ENCODE measurements around the gene SELENOO.
"Not testable (repeated sequence)": the region's sequence is repeated elsewhere in the genome, so short reads cannot be mapped to it uniquely, and the experiment has no call there.

Gene SELENOO, protein sequence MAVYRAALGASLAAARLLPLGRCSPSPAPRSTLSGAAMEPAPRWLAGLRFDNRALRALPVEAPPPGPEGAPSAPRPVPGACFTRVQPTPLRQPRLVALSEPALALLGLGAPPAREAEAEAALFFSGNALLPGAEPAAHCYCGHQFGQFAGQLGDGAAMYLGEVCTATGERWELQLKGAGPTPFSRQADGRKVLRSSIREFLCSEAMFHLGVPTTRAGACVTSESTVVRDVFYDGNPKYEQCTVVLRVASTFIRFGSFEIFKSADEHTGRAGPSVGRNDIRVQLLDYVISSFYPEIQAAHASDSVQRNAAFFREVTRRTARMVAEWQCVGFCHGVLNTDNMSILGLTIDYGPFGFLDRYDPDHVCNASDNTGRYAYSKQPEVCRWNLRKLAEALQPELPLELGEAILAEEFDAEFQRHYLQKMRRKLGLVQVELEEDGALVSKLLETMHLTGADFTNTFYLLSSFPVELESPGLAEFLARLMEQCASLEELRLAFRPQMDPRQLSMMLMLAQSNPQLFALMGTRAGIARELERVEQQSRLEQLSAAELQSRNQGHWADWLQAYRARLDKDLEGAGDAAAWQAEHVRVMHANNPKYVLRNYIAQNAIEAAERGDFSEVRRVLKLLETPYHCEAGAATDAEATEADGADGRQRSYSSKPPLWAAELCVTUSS

DNA sequence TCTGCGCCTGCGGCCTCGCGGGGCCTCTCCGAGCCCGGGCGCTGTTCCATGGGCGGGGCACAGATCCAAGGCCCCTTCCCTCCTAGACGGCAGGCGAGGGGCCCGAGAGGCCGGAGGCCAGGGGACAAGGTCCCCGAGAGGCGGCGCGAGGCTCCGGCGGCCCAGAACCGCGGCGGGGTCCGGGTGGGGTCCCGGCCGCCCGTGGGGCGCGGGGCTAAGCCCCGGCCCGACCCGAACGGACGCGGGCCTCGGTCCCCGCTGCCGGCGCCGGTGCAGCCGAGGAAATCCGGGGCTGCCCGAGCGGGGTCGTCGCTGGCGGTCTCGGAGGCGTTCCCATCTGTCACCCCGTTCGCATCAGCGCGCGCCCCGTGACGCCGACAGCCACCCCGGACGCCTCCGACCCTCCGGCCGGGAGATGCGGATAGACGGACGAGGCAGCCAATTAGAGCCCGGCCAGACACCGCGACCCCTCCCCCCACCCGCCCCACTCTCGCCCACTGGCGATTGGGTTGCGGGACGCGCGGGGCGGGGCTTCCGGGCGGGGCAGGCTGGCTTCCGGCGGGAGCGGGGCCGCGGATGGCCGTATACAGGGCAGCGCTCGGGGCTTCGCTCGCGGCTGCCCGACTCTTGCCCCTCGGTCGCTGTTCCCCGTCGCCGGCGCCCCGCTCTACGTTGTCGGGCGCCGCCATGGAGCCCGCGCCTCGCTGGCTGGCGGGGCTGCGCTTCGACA, at the start of gene SELENOO:
TSS of gene SELENOO (plus strand) at position 551 of the 730 bp plus-strand sequence. CDS start at position 577, 26 bp downstream.
- DNase-seq (ENCODE audit: low read depth) = peak; percentile 88

DNA sequence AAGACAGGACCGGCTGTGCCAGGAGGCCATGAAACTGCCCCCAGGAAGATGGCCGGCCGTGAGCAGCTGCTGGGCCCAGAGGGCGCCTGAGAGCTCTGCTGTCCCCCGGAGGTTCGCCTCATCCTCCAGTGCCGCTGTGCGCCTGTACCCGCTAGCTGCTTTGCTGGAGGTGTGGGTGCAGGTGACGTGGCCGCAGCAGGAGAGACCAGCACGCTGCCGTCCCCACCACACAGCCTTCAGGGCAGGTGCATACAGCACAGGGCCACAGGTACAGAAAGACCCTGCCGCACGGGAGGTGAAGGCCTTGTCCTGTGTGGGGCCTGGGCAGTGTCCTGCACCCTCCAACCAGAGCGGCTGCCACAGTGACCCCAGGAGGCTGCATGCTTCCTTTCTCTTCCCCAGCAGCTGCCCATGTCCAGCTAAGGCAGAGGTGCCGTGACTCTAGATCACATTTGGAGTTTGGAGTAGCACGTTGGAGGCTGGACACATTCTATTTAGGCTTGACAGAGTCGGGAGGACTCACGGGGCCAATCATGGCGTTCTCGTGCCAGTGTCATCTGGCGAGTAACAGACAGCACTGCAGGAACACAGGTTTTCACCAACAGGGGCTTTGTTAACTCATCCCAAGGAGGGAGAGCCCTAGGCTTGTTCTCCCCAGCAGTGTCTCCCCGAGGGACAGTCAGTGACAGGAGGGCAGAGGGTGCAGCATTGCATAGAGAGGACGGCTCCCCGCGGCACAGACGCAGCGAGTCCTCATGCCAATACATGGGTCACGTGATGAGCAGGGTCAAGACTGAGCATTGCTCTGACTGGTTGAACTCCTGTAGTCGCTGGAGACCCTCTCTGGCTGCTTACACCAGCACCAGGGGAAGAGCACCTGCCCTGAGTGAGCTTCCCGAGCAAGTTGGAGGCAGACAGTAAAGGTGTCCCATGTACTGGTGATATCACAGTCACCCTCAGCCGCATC, 49.0 kb upstream of the SELENOO start:
- DNase-seq (ENCODE audit: low read depth) = no peak

DNA sequence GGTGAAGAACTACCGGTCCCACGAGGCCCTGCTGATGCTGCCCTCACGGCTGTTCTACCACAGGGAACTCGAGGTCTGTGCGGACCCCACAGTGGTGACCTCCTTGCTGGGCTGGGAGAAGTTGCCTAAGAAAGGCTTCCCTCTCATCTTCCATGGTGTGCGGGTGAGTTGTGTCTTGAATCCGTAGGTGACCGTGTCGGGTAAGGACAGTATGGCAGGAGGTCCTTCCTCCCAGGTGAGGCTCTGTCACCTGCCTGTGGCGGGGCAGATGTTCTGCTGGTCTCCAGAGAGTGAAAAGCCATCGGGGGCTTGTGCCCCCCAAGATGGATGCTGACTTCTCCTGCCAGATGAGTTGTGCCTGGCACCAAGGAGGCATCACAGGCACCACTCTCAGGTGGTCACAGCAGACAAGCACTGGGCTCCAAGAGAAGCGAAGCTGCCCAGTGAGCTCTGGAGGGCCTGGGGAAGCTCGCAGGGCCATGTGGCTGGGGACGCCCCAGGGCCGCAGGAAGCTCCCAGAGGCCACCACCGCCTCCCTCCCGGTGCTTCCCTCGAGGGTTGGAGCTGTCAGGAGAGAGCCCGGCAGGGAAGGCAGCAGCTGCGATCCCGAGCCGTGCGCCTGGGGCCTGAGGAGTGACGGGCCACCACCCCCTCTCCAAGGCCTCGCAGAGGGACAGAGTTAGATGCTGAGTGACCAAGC, 47.6 kb upstream of the SELENOO start:
- no peak for DNase-seq (ENCODE audit: low read depth)

DNA sequence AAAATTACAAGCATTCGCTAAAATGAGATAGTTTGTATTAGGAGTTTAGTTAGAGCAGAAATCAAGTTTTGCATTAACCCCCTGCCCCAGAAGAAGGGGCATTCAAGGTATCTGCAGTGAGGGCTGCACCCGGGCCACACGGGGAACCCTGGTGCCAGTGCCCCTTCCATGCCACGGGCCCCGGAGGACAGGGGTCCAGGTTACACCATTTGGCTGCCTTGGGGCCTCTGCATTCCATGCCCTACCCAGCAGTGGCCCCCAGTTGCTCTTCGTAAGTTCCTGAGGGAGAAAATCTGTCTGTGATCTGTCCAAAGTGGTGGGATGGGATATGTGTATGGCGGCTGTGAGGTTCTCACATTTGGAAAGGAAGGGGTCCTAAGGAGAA, 47.1 kb upstream of the SELENOO start:
- no peak for DNase-seq (ENCODE audit: low read depth)

DNA sequence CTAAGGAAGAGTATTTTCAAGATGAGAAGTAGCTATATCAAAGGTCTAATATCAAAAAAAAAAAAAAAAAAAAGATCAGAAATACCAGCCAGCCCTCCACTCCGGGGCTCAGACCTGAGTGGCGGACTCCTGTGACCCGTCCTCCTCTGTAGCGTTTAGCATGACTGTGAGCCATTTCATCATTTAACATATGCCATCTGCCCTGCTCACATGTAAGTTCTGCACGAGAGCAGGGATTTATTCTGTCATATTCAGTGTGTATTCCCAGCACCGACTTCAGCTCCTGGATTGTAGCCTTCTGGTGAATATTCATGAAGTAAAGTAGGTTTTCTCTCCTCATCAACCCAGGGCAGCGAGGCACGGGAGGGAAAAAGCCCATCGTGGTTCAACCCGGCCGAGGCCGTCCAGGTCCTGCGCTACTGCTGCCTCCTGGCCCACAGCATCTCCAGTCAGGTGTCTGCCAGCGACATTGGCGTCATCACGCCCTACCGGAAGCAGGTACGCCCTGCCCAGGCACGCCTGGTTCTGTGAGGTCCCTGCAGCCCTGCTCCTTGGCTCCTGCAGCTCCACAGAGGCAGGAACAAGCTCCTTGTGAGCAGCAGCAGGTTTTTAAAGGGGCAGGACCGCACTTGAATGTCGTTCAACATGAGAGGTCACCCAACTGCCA, 43.0 kb upstream of the SELENOO start:
- no peak for DNase-seq (ENCODE audit: low read depth)

DNA sequence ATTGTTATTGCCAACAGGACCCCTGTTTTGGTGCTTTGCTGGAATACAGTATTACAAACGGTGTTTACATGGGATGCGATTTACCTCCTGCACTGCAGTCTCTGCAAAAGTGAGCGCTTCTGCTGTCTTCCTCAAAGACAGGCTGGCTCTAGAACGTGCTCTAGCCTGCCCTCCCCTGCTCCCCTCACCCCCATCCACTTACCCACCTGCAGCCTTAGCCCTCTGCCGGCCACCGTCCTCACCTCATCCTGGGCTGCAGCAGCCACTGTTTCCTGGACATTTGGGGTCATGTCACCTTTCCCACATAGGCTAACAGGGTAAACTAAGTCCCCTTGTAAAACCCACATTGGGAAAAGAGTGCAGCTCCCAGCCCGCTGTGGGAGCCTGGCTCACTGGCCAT, 39.9 kb upstream of the SELENOO start:
- no peak for DNase-seq (ENCODE audit: low read depth)

DNA sequence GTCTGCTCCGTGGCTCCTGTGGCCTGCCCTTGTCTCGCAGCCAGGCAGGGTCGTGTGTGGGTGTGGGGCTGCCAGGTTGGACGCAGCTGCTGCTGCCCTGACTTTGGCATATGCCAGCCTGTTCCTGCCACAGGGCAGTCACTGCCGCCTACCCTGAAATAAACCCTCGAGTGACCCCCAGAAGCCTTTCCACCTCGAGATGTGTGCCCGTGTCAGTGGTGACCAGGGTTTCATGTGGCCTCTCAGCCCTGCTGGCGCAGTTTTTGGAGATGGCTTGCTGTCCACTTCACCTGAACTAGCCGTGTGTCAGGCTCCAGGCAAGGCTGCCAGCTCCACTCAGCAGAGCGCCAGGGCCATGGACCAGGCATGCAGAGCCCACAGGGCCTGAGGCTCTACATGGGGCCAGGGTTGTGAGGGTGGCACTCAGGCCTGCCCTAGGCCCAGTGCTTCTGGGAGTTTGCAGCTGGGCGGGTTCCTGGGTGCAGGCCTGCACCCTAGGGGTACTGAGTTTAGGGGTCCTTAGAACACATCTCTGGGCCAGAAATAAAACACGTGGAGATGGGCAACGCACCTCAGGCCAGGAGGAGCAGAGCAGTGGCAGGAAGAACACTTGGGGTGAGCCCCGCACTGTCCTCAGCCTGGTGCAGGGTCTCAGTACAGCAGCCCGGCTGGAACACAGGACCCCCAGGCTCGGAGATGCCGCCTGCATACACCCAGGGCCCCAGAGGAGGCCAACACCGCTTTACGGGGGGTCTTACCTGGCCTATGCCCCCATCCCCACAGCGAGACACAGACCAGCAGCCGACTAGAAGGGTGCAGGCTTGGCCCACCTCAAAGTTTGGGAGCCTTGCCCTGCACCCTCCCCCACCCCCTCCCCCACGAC, 39.1 kb upstream of the SELENOO start:
- DNase-seq (ENCODE audit: low read depth) = no peak

DNA sequence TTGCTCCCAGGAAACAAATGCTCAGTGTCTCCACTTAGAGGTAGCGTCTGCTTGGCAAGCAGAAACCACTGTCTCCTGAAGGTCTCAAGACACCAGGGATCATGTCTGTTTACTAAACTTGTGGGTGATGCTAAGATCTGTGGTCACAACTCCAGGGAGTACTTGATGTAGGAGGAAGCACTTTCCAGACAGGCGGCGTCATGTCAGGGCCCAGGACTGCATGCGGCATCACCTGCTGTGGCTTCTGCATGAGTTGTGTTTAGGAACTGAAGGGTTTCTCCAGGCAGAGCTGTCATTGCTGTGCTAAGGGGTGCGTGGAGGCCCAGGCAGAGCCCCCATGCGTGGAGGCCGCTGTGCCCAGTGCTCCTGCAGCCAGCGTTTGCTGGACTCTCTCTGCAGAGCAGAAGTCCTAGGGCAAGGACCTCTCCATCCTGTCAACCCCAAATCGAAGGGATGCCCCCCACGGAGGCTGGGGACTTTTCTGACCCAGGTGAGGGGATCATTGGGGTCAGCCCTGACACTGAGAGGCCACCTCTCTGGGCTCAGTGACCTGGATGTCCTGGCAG, 38.3 kb upstream of the SELENOO start:
- no peak for DNase-seq (ENCODE audit: low read depth)

DNA sequence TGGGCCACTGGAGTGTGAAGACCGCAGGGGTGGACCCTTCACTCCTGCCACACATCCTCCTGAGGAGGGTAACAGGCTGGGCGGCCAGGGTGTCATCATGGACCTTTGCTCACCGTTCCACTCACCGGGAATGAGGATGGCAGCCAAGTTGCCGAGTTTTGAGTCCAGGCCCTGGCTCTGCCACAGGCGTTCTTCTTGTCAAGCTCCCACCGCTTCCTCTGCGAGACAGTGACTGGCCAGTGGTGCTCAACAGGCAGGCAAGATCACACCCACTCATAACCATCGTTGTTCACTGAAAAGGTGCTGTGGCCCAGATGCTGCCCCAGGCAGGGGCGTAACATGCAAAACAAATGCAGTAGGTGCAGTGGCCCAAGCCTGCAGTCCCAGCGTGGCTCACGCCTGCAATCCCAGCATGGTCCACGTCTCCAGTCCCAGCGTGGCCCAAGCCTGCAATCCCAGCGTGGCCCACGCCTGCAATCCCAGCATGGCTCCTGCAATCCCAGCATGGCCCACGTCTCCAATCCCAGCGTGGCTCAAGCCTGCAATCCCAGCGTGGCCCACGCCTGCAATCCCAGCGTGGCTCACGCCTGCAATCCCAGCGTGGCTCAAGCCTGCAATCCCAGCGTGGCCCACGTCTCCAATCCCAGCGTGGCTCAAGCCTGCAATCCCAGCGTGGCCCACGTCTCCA, 35.2 kb upstream of the SELENOO start:
- DNase-seq (ENCODE audit: low read depth) = no peak

DNA sequence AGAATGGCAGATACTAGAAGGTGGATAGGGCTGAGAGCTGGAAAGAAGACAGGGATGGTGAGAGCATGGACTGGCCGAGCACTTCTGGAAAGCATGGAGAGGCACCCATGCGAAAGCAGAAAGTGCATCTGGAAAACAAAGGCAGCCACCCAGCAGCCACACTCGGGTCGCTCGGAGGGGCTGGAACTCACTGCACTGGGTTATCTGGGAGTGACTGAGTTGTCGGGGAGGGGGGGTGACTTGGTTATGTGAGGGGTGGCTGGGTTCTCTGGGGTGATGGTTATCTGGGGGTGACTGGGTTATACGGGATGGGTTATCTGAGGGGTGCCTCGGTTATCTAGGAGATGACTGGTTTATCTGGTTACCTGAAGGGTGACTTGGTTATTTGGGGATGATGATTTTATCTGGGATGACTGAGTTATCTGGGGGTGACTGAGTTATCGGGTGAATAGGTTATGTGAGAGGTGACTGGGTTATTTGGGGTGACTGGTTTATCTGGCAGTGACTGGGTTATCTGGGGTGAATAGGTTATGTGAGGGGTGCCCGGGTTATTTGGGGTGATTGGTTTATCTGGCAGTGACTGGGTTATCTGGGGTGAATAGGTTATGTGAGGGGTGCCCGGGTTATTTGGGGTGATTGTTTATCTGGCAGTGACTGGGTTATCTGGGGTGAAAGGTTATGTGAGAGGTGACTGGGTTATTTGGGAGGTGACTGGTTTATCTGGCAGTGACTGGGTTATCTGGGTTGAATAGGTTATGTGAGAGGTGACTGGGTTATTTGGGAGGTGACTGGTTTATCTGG, 32.9 kb upstream of the SELENOO start:
- DNase-seq (ENCODE audit: low read depth) = no peak

DNA sequence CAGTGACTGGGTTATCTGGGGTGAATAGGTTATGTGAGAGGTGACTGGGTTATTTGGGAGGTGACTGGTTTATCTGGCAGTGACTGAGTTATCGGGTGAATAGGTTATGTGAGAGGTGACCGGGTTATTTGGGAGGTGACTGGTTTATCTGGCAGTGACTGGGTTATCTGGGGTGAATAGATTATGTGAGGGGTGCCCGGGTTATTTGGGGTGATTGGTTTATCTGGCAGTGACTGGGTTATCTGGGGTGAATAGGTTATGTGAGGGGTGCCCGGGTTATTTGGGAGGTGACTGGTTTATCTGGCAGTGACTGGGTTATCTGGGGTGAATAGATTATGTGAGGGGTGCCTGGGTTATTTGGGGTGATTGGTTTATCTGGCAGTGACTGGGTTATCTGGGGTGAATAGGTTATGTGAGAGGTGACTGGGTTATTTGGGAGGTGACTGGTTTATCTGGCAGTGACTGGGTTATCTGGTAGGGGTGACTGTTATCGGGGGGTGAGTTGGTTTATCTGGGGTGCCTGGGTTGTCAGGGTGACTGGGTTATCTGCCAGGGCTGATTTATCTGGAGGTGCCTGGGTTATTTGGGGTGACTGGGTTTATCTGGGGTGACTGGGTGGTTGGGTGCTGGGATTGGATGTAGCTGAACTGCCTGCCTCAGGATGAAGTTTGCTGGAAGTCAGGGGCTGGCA, 32.2 kb upstream of the SELENOO start:
- DNase-seq (ENCODE audit: low read depth) = not testable (repeated sequence)

DNA sequence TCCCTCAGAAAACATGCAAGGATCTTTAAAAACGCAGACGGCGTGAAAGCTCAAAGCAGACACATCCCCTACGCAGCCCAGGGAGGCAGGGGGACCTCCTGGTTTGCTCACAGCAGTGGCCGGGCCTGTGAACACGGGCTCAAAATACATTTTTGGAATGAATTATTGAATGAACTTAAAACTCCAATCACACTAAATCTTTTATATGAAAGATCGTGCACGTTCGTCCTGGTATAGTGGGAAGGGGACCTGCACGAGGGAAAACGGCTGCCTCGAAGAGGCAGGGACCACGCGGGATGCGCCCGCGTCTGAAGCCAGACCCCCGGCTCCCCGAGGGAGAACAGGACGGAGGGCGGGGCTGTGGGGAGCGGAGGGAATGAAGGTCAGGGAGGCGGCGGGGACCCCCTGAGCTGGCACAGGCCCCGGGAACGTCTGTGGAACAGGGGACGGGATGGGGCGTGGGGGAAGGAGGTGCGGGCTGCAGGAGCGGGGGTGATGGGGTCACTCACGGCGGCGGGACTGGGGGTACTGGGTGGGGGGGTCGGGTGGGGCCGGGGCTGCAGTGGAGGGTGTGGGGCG, 31.5 kb upstream of the SELENOO start:
- DNase-seq (ENCODE audit: low read depth) = no peak

DNA sequence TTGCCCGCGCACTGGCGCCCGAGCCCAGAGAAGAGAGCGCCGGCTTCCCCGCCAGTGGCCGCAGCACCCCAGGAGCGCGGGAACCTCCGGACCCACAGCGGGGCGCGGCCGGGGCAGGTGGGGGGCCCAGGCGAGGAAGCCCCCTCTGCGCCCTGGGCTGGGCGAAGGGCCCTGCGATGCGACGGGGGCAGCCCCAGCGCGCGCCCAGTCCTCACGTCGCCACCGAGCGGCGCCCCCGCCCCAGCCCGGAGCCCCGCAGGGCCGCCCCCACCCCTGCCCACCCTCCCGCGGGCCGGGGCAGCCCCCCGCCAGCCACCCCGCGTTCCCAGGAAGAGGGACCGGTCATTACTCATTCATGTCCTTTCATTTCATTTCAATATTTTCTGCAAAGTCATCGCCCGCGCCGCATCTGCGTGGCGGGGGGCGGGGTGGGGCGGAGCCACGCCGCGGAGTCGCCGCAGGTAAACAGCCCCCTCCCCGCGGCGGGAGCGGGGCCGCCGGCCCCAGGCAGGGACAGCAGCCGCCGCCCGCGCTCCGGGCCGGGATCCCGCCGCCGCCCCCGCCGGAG, 31.0 kb upstream of the SELENOO start:
- peak; percentile 43 for DNase-seq (ENCODE audit: low read depth)

DNA sequence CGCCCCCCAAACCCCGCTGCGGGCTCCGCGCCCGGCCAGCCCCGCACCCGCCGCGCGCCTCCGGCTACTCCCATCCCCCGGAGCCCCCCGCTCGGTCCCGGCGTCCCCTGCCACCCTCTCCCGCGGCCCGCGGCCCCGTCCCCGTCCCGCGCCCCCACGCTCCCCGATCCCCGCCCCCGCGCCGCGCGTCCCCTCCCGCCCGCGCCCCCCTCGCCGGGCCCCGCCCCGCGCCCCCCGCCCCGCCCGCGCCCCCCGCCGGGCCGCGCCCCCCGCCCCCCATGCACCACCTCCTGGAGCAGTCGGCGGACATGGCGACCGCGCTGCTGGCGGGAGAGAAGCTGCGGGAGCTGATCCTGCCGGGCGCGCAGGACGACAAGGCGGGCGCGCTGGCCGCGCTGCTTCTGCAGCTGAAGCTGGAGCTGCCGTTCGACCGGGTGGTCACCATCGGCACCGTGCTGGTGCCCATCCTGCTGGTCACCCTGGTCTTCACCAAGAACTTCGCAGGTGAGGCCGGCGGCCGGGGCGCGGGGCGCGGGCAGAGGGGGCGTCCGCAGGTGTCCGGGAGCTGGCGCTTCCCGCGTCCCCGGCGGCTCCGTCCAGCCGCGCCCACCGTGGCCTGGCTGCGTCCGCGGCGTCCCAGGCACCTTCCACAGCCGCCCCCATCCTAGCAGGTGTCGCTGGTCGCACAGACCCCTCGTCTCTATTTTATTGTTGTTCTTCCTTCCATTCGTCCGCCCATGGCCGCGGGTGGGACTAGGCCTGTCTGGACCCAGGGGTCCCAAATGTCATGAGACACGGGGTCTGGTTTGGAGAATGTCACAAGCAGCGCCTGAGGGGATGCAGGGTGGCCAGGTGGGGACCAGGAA, 30.1 kb upstream of the SELENOO start, which contains the start of gene PANX2:
TSS of gene PANX2 (plus strand) at position 279 of the 866 bp plus-strand sequence. CDS start at position 279, 0 bp downstream.
- peak; percentile 22 for DNase-seq (ENCODE audit: low read depth)

DNA sequence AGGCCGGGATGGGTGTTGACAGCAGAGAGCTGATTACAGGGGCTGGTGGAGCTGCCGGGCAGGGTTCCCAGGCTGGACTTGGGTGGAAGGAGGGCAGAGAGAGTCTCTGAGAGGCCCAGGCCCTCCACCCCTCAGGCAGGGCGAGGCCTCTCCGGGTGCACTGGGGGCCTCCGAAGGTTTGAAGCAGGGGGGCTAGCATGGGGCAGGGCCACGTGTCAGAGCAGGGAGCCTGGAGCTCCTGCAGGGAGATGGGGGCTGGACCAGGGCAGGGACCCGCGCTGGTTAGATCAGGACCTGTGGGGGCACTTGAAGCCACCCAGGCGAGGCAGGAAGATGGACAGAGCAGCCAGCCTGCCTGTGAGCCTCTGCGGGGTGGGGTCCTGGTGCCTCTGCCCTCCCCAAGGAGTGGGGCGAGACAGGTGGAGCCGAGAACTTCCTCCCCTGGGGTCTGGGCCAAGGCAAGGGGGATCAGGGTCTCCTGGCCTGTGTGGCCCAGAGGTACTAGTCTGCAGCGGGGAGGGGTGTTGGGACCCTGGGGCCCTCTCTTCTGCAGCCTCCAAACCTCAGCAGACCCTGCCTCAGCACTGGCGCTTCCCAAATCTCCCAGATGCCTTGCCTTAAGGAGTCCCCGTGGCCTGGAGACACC, 29.4 kb upstream of the SELENOO start:
- DNase-seq (ENCODE audit: low read depth) = no peak
